Activated CD8-positive, alpha-beta T cell treated with anti-CD3 and anti-CD28 coated beads, Interleukin-2, amount 10 ng/mL, durations not matched to agents 7 days and 5 days (primary cell): ENCODE results near the gene KLF7. TPM values are rescaled to one million over a fixed set of nuclear protein-coding genes. Genes with fewer than 3 reads are reported as not detected.
A peak's percentile ranks its signal among the peaks of the same experiment; 100 is the strongest.
"Not testable (repeated sequence)": the region's sequence is repeated elsewhere in the genome, so short reads cannot be mapped to it uniquely, and the experiment has no call there.

ENCODE experiments used
- ATAC-seq: fragments of 150-1000 bp; cut with Tn5 transposase; one replicate; pipeline ENCODE4 v1.10.0; 2021; ENCODE audit warnings: moderate library complexity
- CTCF ChIA-PET: fragments of 350-600 bp; sonication (Branson Sonifier 250); formaldehyde crosslinking; loops from one replicate; lab custom pipeline; 2021; ENCODE audit warnings: antibody characterized with exemption; lab: Charles Lee
- POLR2A ChIA-PET: fragments of 350-600 bp; sonication (Branson Sonifier 250); formaldehyde crosslinking; loops from one replicate; lab custom pipeline; 2021; ENCODE audit warnings: antibody characterized with exemption; lab: Charles Lee
- DNase-seq: peaks from one replicate; pipeline ENCODE4 v3.0.0-alpha.2; 2020
- H3K27ac Mint-ChIP-seq: one replicate; pipeline ENCODE4 v1.8.0; 2021; ENCODE audit warnings: mild to moderate bottlenecking, mixed read lengths
- H3K27me3 Mint-ChIP-seq: one replicate; pipeline ENCODE4 v1.8.0; 2021; ENCODE audit warnings: low read depth, mixed read lengths
- H3K36me3 Mint-ChIP-seq: one replicate; pipeline ENCODE4 v1.8.0; 2021; ENCODE audit warnings: low read depth, mixed read lengths
- H3K4me1 Mint-ChIP-seq: one replicate; pipeline ENCODE4 v1.8.0; 2021; ENCODE audit warnings: low read depth, mixed read lengths
- H3K4me3 Mint-ChIP-seq: one replicate; pipeline ENCODE4 v1.8.0; 2021; ENCODE audit warnings: mild to moderate bottlenecking, mixed read lengths
- H3K9me3 Mint-ChIP-seq: one replicate; pipeline ENCODE4 v1.8.0; 2022; ENCODE audit warnings: mixed read lengths; ENCODE audit not compliant: insufficient read depth
- total RNA-seq, 2 experiments: library from RNA; stranded (reverse); gene quantifications; one replicate each; pipeline ENCODE4 v1.2.3, GENCODE V29; 2021

Gene KLF7
- total RNA-seq, 2 experiments from 2014 or later, result 16.5 to 19.2 TPM

- Mint-ChIP-seq H3K36me3 (no peaks in the 10 kb centered on the region), H3K27me3 (peaks cover 8% of the 10 kb centered on the region), H3K4me1 (peaks cover 13% of the 10 kb centered on the region), H3K4me3 (no peak overlapping the region), H3K27ac (peak overlapping the region; percentile 39), H3K9me3 (no peaks in the 10 kb centered on the region)
- DNase-seq (peak; percentile 48), ATAC-seq (peak; percentile 96)
- ChIA-PET POLR2A (no interaction called here), CTCF (interaction anchor here (1.0 to 3.8 kb wide), 12 partner anchors 17 to 429 kb away, joined by 3 to 27 read pairs (median 5); partner anchors contain the start of gene KLF7)
Measured at GRCh38 chr2:207046724-207047123, 119.0 kb downstream of the KLF7 start.

GRCh38 chr2:207045531-207045930 lies 120.2 kb downstream of the KLF7 start:
- ChIA-PET CTCF (interaction anchor here (1.3 to 3.8 kb wide), 3 partner anchors 244 to 428 kb away, joined by 5 to 27 read pairs (median 7); no protein-coding TSS in a partner anchor), POLR2A (no interaction called here)
- DNase-seq (no peak), ATAC-seq (no peak)
- H3K4me1 Mint-ChIP-seq, result peaks cover 13% of the 10 kb centered on the region
- no peaks in the 10 kb centered on the region for H3K9me3 Mint-ChIP-seq
- no peak overlapping the region for H3K27ac Mint-ChIP-seq
- H3K36me3 Mint-ChIP-seq, result no peaks in the 10 kb centered on the region
- peaks cover 8% of the 10 kb centered on the region for H3K27me3 Mint-ChIP-seq
- H3K4me3 Mint-ChIP-seq, result no peak overlapping the region

- no peaks in the 10 kb centered on the region for H3K36me3 Mint-ChIP-seq
Measured at GRCh38 chr2:207044379-207045362, 121.1 kb downstream of the KLF7 start.

GRCh38 chr2:207042841-207043240 lies 122.9 kb downstream of the KLF7 start:
- H3K36me3 Mint-ChIP-seq, result no peaks in the 10 kb centered on the region
- H3K4me3 Mint-ChIP-seq, result no peak overlapping the region
- H3K4me1 Mint-ChIP-seq, result peaks cover 14% of the 10 kb centered on the region
- DNase-seq (no peak), ATAC-seq (no peak)
- POLR2A ChIA-PET, result no interaction called here
- peaks cover 8% of the 10 kb centered on the region for H3K27me3 Mint-ChIP-seq
- H3K9me3 Mint-ChIP-seq, result no peaks in the 10 kb centered on the region
- CTCF ChIA-PET, result no interaction called here
- no peak overlapping the region for H3K27ac Mint-ChIP-seq

More at GRCh38 chr2:207044379-207045362, 121.1 kb downstream of the KLF7 start:
- POLR2A ChIA-PET, result no interaction called here
- ATAC-seq (no peak), DNase-seq (no peak)
- Mint-ChIP-seq H3K27ac (no peak overlapping the region), H3K9me3 (no peaks in the 10 kb centered on the region), H3K4me3 (no peak overlapping the region), H3K4me1 (peaks cover 14% of the 10 kb centered on the region), H3K27me3 (peaks cover 8% of the 10 kb centered on the region)
- CTCF ChIA-PET, result interaction anchor here (1.2 to 3.8 kb wide), 2 partner anchors 11 to 429 kb away, joined by 3 to 27 read pairs; no protein-coding TSS in a partner anchor

GRCh38 chr2:207041786-207042554 lies 123.8 kb downstream of the KLF7 start:
- Mint-ChIP-seq H3K9me3 (no peaks in the 10 kb centered on the region), H3K4me3 (no peak overlapping the region)

GRCh38 chr2:207041279-207041678 lies 124.5 kb downstream of the KLF7 start:
- ATAC-seq (no peak), DNase-seq (no peak)
- Mint-ChIP-seq H3K4me3 (no peak overlapping the region), H3K9me3 (no peaks in the 10 kb centered on the region), H3K27me3 (peaks cover 8% of the 10 kb centered on the region), H3K27ac (no peak overlapping the region), H3K4me1 (peaks cover 4% of the 10 kb centered on the region), H3K36me3 (no peaks in the 10 kb centered on the region)
- CTCF ChIA-PET, result no interaction called here
- POLR2A ChIA-PET, result no interaction called here

More at GRCh38 chr2:207041786-207042554, 123.8 kb downstream of the KLF7 start:
- H3K36me3 Mint-ChIP-seq, result no peaks in the 10 kb centered on the region
- ChIA-PET POLR2A (no interaction called here), CTCF (no interaction called here)
- peaks cover 8% of the 10 kb centered on the region for H3K27me3 Mint-ChIP-seq
- ATAC-seq (no peak), DNase-seq (no peak)
- no peak overlapping the region for H3K27ac Mint-ChIP-seq
- peaks cover 10% of the 10 kb centered on the region for H3K4me1 Mint-ChIP-seq

- ChIA-PET CTCF (no interaction called here), POLR2A (no interaction called here)
- no peak for DNase-seq
- no peak overlapping the region for H3K4me3 Mint-ChIP-seq
- no peak for ATAC-seq
- peaks cover 4% of the 10 kb centered on the region for H3K27me3 Mint-ChIP-seq
- H3K27ac Mint-ChIP-seq, result no peak overlapping the region
- no peaks in the 10 kb centered on the region for H3K36me3 Mint-ChIP-seq
- H3K4me1 Mint-ChIP-seq, result peaks cover 2% of the 10 kb centered on the region
- H3K9me3 Mint-ChIP-seq, result no peaks in the 10 kb centered on the region
Measured at GRCh38 chr2:207040696-207041095, 125.1 kb downstream of the KLF7 start.

- ATAC-seq (no peak), DNase-seq (no peak)
- Mint-ChIP-seq H3K4me1 (peaks cover 2% of the 10 kb centered on the region), H3K27me3 (no peaks in the 10 kb centered on the region), H3K9me3 (peaks cover 2% of the 10 kb centered on the region), H3K27ac (no peak overlapping the region), H3K4me3 (no peak overlapping the region), H3K36me3 (no peaks in the 10 kb centered on the region)
- POLR2A ChIA-PET, result no interaction called here
- CTCF ChIA-PET, result no interaction called here
Measured at GRCh38 chr2:207039225-207039624, 126.5 kb downstream of the KLF7 start.

GRCh38 chr2:207038299-207038698 lies 127.4 kb downstream of the KLF7 start:
- CTCF ChIA-PET, result interaction anchor here (1.1 kb wide), 1 partner anchor 237 kb away, joined by 4 read pairs; no protein-coding TSS in a partner anchor

GRCh38 chr2:207037896-207038295 lies 127.9 kb downstream of the KLF7 start:
- ChIA-PET POLR2A (no interaction called here), CTCF (interaction anchor here (1.1 kb wide), 1 partner anchor 237 kb away, joined by 4 read pairs; no protein-coding TSS in a partner anchor)
- ATAC-seq (no peak), DNase-seq (no peak)
- Mint-ChIP-seq H3K36me3 (no peaks in the 10 kb centered on the region), H3K27ac (no peak overlapping the region), H3K4me1 (peaks cover 2% of the 10 kb centered on the region), H3K9me3 (peaks cover 13% of the 10 kb centered on the region), H3K27me3 (no peaks in the 10 kb centered on the region), H3K4me3 (no peak overlapping the region)

More at GRCh38 chr2:207038299-207038698, 127.4 kb downstream of the KLF7 start:
- Mint-ChIP-seq H3K4me3 (no peak overlapping the region), H3K9me3 (peaks cover 12% of the 10 kb centered on the region), H3K4me1 (peaks cover 2% of the 10 kb centered on the region), H3K36me3 (no peaks in the 10 kb centered on the region), H3K27ac (no peak overlapping the region), H3K27me3 (no peaks in the 10 kb centered on the region)
- POLR2A ChIA-PET, result no interaction called here
- ATAC-seq, result no peak
- DNase-seq, result no peak

GRCh38 chr2:207037023-207037422 lies 128.7 kb downstream of the KLF7 start:
- ATAC-seq, H3K4me1 Mint-ChIP-seq, DNase-seq, POLR2A ChIA-PET, H3K36me3 Mint-ChIP-seq, H3K27ac Mint-ChIP-seq, CTCF ChIA-PET, H3K27me3 Mint-ChIP-seq, H3K4me3 Mint-ChIP-seq: not testable (repeated sequence)
- H3K9me3 Mint-ChIP-seq, result peaks cover 13% of the 10 kb centered on the region
